OCI-M2 (cell line): Measurements from ENCODE around the gene FAM72D.
"Not testable (repeated sequence)": the region's sequence is repeated elsewhere in the genome, so short reads cannot be mapped to it uniquely, and the experiment has no call there.

Source experiments
- DNase-seq: peaks from one replicate; lab custom pipeline; 2025; ENCODE audit not compliant: unreplicated experiment; lab: John Stamatoyannopoulos, UW

Gene FAM72D

DNA sequence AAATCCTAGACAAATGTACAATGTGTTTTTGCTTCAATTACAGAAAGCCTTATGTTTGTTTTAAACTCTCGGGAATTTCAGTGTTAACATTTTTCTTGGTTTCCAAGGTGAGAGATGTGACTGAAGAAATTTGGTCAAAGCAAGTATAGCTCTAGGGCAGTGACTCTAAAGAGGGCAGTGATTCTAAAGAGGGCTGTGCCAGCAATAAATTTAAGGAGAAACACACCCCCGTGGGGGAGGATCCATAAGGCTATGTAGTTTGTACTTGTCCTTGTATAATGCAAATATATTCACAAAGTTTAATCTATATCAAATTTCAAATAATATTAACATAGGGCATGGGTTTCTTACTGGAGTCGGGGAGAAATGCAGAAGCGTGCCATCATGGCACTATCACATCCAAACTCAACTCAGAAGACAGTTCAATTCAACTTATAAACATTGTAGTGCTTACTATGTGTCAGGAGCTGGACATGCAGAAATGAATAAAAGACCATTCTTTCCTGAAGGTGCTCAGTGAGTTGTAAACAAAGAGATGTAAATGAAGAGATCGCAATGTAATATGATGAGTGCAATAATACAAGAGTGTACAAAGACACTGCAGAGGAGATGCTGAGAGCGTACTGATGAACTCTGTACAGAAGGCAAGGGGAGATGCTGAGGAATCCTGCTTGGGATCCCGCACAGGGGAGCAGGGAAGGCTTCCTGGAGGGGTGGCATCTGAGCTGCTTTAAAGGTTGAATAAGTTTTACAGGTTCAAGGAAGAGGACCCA, 13.1 kb upstream of the FAM72D start:
- not testable (repeated sequence) for DNase-seq

DNA sequence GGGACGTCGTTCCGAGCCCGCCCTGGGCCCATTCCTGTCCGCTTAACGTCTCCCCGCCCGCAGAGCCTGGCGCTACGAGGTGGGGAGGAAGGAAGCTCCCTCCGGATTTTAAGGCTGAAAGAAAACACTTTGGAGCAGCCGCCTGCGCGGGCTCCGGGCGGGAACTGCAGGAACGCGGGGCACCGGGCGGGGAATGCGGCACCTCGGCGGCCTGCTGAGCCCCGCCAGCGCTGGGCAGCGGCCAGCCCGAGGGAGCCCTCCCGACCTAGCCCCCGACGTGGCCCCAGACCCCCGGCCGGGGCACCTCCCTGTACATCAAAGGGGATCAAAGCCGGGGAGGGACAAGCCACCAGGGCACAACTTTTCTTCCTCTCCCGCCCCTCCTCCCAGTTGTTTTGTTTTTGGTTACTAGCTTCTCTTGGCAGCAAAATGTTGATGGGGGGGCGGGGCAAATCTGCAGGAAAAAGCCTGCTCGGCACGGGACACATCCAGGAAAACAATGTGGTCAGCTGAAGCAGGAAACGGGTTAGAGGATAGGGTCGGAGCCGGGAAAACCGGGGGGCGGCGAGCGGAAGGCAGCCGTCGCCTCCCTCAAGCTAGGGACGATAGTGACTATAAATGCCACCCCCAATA, 2.1 kb upstream of the FAM72D start:
- DNase-seq: not testable (repeated sequence)

DNA sequence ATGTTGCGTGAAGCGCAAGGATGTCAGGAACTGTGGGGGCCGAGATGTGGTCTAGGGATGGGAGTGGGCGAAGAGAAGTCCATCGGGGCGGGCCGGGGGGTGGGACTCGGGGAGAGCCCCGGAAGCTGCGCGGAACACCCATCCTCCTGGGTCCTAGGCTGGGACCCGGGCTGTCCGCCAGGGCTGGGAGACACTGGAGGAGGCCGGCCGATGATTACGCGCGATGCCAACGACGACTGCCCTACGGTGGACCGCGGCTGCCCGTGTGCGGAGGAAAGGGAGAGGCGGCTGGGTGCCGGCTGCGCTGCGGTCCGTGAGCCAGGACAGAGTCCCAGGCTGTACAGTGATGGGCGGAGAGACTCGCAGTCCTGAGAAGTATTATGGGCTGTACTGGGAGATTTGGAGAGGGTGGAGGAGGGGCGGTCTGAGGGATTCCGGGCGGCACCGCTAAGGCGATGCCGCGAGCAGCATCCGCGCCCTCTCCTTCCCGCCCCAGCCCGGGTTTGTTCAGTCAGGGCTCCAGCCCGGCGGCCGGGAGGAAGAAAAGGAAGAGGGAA, 1.0 kb upstream of the FAM72D start:
- DNase-seq: not testable (repeated sequence)

DNA sequence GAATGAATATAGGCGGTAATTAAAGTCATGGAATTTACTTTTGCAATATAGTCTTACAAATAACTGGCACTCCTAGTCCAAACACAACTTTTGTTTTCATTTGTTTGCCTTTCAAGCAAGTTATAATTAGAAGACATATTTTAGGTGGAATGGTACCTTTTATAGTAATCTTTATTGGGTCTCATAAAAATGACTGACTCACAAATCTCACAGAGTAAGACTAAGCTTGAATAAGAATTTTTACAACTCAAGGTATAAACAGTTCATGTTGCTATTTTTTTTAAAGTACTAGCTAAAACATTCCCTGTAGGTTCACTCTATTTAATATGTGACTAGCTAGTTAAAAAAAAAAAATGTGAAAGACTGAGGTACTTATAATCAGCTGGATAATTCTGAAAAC, 6.0 kb downstream of the FAM72D start:
- not testable (repeated sequence) for DNase-seq

DNA sequence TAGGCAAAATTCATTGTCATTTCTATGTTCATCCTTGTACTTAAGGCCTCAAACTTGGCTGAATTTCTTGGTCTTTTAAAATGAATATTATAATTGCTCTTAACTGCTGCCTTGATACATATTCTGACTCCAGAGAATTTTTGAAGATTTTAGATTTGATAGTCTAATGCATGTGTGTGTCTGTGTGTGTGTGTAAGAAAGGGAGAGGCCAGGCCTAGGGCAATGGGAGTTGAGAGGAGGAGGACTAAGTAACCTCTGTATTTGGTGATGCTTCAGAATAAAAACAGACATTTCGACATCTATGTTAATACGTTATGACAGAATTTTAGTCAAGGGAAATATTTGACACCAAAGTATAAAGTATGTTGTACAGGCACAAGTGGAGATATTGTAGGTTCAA, 7.5 kb downstream of the FAM72D start:
- not testable (repeated sequence) for DNase-seq

DNA sequence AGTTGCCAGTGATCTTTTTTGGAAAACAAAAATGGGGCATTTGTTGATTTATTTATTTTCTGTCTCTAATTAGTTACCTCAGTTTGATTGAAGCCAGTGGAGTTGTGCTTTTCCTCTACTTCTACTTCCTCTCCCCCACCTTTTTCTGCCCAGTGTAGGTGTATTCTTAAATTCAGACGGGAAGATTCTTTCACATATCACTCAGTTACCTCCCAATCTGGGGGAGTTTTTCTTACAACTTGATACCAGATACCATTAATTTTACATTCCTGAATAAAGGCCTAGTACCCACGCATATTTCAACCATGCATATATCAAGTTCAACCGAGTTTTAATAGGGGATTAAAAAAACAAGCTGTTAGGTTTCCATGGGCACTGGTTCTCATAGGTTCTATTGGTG, 15.9 kb downstream of the FAM72D start:
- DNase-seq: not testable (repeated sequence)

DNA sequence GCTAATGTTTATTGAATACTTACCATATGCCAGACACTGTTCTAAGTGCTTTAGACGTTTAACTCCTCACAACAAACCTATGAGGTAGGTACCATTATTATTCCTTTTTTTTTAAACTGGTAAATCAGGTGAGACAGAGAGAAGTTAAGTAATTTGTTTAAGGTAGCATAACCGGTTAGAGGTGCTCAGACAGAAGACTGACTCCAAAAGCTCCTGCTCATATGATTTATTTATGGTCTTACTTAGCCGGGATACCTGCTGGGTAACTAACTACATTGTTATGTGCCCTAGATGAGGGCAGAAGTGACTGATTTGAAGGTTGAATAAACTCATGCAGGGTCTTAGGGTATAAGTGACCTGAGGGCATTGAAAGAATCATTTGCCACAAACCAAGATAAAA, 16.9 kb downstream of the FAM72D start:
- DNase-seq: not testable (repeated sequence)

DNA sequence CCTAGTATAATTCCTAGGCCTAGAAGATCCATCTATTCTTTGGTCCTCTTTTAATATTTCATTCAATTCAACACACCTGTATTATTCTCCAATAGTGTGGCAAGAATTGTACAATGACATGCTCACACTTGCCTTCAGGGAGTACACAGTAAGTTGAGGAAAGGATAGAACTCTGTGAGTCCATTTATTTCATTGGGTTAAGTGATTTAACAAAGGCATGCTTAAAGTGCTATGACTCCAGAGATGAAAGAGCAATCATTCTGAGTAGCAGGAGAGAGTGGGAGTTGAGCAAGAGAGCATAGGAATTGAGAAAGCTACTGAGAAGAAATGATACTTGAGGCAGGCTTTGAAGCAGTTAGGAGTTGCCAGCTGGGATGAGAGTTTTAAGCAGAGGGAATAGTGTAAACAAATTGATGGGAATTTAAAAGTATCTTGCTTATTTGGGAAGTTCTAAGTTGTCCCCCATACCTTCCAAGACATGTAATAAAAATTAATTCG, 18.8 kb downstream of the FAM72D start:
- not testable (repeated sequence) for DNase-seq

DNA sequence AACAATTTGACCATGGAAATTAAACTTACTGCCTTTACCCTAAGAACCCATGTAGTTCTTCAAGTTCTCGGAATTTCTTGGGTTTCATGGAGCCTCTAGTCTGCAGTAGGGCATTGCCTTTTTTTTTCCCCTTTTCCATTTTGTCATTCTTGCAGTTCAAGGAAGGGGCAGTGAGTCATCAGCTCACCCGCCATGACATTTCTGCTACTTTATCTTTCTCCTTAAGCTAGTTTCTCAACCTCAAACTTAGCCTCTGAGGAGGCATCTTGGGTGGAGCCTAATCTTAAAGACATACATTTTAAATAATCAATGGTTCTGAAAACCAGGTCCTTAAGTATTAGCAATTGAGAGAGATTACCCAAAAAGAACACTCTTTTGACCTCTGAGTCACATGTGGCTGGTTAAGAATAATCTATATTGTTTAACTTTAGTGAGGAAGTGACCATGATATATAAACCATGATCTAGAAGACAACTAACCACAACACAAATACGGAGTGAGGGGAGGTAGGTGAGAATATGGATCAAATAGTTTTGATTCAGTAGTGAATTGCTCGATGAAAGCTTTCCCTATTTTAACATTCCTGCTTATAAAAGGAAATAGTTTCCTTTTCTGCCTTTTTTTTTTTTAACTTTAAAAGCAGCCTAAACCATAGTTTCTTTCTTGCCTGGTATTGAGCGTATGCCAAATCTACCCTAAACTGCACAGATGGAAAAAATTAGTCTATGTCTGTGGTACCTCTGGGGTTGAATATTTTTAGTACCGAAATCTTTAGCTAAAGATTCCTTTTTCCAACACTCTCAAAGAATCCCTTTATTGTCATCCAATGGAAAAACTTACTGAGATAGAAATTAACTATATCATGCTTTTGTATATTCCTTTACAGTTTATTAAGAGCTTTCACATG, 20.1 kb downstream of the FAM72D start:
- not testable (repeated sequence) for DNase-seq

DNA sequence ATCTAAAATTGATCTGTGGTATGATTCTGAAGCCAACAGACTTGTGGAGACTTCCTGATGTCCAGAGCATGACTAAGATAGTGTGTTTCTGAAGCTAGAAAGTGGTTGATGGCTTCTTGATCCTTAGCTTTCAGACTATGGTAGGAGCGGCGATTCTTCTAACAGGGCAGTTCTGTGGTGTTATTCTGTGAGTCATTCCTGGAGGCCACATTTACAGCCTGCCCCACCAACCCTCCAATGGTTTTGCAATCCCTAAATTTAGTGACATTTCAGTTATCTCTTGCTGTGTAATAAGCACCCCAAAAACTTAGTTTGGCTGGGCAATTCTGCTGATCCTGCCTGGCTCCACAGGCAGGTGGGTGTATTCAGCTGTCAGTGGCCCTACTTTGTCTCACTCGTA, 24.1 kb downstream of the FAM72D start:
- not testable (repeated sequence) for DNase-seq

DNA sequence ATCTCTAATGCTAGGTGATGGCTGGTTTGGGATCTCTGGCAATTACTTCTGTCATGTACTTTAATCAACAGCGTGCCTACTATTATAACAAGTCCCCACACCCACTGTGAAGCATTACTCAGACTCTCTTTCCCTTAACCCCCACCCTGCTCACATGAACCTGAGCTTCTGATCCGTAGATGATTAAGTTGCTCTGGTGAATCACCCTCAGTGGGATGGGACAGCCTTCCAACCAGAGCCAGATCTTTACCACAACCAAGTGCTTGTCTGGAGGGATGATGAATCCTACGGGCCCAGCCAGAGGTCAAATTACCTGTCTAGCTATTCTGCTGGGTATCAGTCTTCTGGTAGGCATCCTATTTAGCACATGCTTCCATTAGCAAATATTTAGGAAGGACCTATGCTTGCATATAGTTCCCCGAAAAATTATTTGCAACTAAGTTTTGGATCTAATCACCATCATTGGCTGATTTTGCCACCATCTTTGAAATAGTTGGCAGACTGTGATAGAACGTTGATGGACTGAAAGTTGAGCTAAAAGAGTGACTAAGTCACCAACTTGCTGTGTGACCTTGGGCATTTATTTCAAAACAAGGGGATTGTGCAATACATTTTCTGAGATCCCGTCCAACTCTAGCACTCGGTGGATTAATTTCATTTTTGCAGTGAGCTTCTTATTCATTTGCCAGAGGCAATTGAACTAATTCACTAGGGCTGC, 26.7 kb downstream of the FAM72D start:
- not testable (repeated sequence) for DNase-seq

DNA sequence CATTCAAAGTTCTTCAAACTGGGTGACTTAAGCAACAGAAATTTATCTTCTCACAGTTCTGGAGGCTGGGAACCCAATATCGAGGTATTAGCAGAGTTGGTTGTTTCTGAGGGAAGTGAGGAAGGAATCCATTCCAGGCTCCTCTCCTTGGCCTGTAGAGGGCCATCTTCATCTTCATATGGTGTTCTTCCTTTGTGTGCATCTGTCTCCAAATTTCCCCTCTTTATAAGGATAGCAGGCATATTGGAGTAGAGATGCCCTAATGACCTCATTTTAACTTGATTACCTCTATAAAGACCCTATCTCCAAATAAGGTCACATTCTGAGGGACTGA, 27.3 kb downstream of the FAM72D start:
- DNase-seq: not testable (repeated sequence)

DNA sequence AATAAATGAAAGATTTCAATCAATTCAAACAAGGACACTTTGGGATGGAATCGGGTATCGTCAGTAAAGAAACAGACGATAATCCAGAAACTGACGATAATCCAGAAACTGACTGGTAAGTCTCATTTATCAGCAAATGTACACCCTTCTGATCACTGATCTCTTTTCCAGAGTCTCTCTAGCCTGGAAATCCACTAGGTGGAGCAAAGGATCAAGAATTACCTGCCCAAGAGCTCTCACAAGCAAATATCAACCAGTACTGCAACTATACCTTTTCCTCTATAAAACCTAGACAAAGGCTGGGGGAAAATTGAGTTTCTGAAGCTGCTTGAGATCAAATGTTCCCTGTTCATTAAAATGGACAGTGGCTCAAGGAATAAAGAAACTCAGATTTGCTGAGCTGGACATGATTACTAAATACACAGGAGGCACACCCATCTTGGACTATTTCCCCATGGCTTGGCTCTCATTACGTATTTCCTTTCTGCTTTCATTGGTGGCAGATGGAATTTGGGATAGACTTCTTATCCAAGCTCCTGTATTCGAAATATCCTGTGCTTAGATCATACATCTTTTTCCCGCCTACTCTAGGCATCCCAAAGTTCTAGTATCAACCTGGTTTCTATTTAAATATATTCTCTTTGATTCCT, 28.3 kb downstream of the FAM72D start:
- not testable (repeated sequence) for DNase-seq

DNA sequence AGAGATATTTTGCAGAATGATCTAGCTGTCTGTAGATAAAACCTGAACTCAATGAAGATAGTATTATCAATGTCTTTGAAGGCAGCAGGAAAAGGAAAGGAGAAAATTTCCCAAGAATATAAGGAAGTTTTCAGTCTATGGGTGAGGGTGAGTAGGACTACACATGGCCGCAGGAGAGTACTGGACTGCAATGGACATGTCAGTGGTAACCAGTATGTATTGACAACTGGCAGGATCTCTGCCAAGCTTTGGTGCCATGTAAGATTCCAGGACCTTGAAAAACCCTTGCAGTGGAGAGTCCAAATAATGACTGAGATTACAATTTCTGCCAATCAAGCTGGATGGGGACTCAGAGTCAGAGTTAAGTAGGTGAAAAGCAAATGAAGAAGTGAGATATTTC, 29.3 kb downstream of the FAM72D start:
- not testable (repeated sequence) for DNase-seq

DNA sequence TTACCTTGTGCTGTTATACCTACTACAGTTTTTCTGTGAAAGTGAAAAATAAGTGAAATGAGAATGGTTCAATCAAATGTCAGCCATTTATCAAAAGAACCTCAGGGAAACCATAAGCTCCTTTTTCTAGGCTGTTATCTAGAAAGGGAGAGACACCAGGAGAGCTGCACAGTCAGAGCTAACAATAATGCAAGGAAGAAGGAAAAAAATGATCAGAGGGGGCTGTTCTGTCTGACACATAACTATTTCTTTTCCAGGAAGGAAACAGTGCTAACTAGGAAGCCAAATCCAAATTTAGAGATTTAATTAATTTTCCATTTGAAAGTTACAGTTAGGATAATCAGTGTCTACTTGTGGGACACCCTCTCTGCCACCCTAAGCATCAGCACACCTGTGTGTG, 31.4 kb downstream of the FAM72D start:
- not testable (repeated sequence) for DNase-seq

DNA sequence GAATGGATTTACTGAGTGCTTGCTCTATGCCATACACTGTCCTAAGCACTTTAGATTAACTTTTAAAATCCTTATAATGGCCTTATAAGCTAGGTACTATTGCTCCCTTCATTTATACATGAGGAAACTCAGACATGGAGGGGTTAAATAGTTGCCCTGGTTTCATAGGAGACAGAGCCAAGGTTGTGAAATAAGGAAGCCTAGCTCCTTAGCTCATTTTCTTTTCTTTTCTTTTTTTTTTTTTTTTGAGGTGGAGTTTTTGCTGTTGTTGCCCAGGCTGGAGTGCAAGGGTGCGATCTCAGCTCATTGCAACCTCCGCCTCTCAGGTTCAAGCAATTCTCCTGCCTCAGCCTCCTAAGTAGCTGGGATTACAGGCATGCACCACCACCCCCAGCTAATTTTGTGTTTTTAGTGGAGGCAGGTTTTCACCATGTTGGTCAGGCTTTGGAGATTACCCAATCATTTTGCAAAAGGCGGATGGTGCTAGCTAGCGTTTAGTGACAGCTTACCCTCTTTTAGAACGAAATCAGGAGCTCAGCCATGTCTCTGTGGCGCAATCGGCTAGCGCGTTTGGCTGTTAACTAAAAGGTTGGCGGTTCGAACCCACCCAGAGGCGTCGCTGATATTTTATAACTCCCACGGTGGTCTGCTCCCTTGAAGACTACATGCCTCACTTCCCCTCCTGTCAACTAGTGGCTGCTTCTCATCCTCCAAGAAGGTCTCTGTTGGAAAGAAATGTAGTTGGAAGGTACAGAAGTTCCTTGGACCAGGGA, 33.1 kb downstream of the FAM72D start:
- not testable (repeated sequence) for DNase-seq

DNA sequence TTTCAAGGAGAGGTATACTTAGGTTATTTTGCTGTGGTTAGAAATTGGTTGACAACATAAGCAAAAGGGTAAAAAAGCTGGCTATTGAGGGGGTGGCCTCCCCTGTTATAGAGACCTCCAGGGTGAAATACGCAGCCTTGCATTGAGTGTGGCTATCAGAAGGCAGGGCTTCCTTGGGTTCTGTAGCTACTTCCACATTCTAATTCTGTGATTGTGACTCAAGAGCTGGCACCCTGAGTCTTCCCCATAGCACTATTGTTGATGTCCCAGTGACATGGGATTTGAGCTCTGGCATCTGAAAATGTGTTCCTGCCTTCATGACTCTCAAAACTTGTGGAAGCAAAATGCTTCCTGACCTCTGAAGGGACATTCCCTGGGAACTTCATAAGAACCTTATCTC, 38.7 kb downstream of the FAM72D start:
- not testable (repeated sequence) for DNase-seq

DNA sequence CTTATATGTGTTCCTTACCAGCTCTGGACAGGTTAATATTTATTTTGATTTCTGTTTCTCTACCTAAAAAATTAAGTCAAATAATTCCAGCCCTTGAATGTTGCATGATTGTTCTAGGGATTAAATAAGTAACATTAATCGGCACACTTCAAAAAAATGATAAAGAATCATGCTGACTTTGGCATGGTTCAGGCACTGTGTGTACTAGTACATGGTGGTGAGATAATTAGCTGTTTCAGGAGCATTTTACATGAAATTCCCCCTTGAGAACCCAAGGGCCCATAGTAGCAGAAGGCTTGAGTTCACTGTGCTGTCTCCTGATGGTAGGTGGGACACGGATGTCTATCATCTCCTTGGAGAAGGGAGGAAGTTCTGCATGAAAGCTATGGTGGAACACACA, 44.8 kb downstream of the FAM72D start:
- not testable (repeated sequence) for DNase-seq

DNA sequence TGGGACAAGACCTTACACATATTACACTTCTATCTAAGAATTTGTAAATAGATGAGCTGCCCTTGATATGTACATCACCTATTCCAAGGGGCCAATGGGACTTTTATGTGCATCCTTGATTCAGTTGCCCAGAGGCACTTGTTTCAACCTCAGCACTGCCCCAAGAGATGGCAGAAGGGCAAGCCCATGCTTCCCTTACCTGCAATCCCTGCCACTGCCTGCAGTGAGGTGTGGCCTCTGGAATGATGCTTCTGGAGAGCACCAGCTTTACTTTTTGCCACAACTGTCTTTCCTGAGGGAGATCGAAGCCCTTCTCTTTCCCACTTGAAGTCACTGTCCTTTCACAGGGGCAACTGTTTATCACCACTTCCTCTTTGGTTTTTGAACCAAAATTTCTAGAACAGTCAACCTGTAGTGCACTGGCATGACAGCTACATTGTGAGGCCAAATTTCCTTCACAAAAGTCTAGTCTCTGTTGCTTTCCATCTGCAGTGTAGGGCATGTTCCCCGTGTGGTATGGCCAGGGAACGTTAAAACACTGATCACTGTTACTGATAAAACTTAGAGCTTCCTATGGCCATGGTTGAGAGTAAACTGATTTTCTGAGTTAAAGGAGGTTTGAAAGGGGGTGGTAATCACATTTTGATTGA, 48.6 kb downstream of the FAM72D start:
- DNase-seq: not testable (repeated sequence)
